Choroid plexus epithelial cell (primary cell): ENCODE measurements around the gene KREMEN1.
"Not testable (repeated sequence)": the region's sequence is repeated elsewhere in the genome, so short reads cannot be mapped to it uniquely, and the experiment has no call there.

Experiments
- DNase-seq: peaks from one replicate; pipeline ENCODE4 v3.0.0-alpha.2; 2010; ENCODE audit warnings: low read depth
- H3K4me3 ChIP-seq: 2 replicates; pipeline ENCODE4 v1.5.1; 2011; ENCODE audit warnings: low read depth, mild to moderate bottlenecking, control low read depth, low read length, moderate library complexity
- CTCF ChIP-seq: conservative IDR thresholded peaks from 2 replicates; pipeline ENCODE4 v1.5.1; 2011; ENCODE audit warnings: low read depth, mild to moderate bottlenecking, control low read depth, inconsistent platforms, low read length, moderate library complexity

Gene KREMEN1

GRCh38 chr22:29116397-29117123, 43.7 kb downstream of the KREMEN1 start:
- H3K4me3 ChIP-seq, result no peak overlapping the region
- DNase-seq, result no peak
- TF ChIP-seq CTCF, result no peak

GRCh38 chr22:29117799-29118477, 45.1 kb downstream of the KREMEN1 start:
- DNase-seq, result peak; percentile 69
- no peak for TF ChIP-seq CTCF
- no peak overlapping the region for H3K4me3 ChIP-seq

- H3K4me3 ChIP-seq, DNase-seq: not testable (repeated sequence)
These were observed 47.5 kb downstream of the KREMEN1 start for GRCh38 chr22:29120098-29120912.

- H3K4me3 ChIP-seq, result no peak overlapping the region
- DNase-seq, result peak; percentile 68
- TF ChIP-seq CTCF, result no peak
These were observed 48.3 kb downstream of the KREMEN1 start for GRCh38 chr22:29121124-29121523.

GRCh38 chr22:29122041-29122440, 49.2 kb downstream of the KREMEN1 start:
- TF ChIP-seq CTCF, result no peak
- no peak overlapping the region for H3K4me3 ChIP-seq
- DNase-seq, result peak; percentile 34

GRCh38 chr22:29124777-29125442, 52.1 kb downstream of the KREMEN1 start:
- no peak for DNase-seq
- H3K4me3 ChIP-seq, result no peak overlapping the region
- no peak for TF ChIP-seq CTCF

GRCh38 chr22:29125443-29125778, 52.6 kb downstream of the KREMEN1 start:
- H3K4me3 ChIP-seq, result no peak overlapping the region
- DNase-seq, result no peak
- no peak for TF ChIP-seq CTCF
